Hepatocyte (in vitro differentiated cells): ENCODE data around the gene TECR. TPM values are rescaled to one million over a fixed set of nuclear protein-coding genes. Genes with fewer than 3 reads are reported as not detected.

Experiments
- DNase-seq: peaks from one replicate; pipeline ENCODE4 v3.0.0-alpha.2; 2016; ENCODE audit warnings: low spot score
- H2AFZ ChIP-seq: fragments of 200-600 bp; sonication (generic); 2 replicates; pipeline ENCODE4 v1.6.0; 2016; ENCODE audit warnings: antibody characterized with exemption, mild to moderate bottlenecking
- H3K27ac ChIP-seq: fragments of 200-600 bp; sonication (generic); 2 replicates; pipeline ENCODE4 v1.5.1; 2016; ENCODE audit warnings: mild to moderate bottlenecking
- H3K27me3 ChIP-seq: fragments of 200-600 bp; sonication (generic); 2 replicates; pipeline ENCODE4 v1.6.1; 2016
- H3K36me3 ChIP-seq: fragments of 200-600 bp; sonication (generic); replicated peaks from 2 replicates; pipeline ENCODE4 v1.5.1; 2016; ENCODE audit warnings: low read depth; ENCODE audit not compliant: insufficient read depth
- H3K4me1 ChIP-seq: fragments of 200-600 bp; sonication (generic); 2 replicates; pipeline ENCODE4 v1.5.1; 2016; ENCODE audit warnings: mild to moderate bottlenecking, moderate library complexity; ENCODE audit not compliant: insufficient read depth
- H3K4me2 ChIP-seq: fragments of 200-600 bp; sonication (generic); 2 replicates; pipeline ENCODE4 v1.6.0; 2016
- H3K4me3 ChIP-seq: fragments of 200-600 bp; sonication (generic); 2 replicates; pipeline ENCODE4 v1.5.1; 2016; ENCODE audit warnings: mild to moderate bottlenecking
- H3K79me2 ChIP-seq: fragments of 200-600 bp; sonication (generic); 2 replicates; pipeline ENCODE4 v1.6.0; 2017; ENCODE audit warnings: mild to moderate bottlenecking
- H3K9me2 ChIP-seq: fragments of 200-600 bp; sonication (generic); replicated peaks from 2 replicates; pipeline ENCODE4 v1.6.0; 2017; ENCODE audit warnings: mild to moderate bottlenecking; ENCODE audit not compliant: insufficient read depth
- H3K9me3 ChIP-seq: fragments of 200-600 bp; sonication (generic); 2 replicates; pipeline ENCODE4 v1.5.1; 2016; ENCODE audit warnings: low read depth, mild to moderate bottlenecking
- H4K20me1 ChIP-seq: fragments of 200-600 bp; sonication (generic); 2 replicates; pipeline ENCODE4 v1.6.0; 2016; ENCODE audit warnings: mild to moderate bottlenecking; ENCODE audit not compliant: insufficient read depth, poor library complexity, severe bottlenecking
- CTCF ChIP-seq: fragments of 200-600 bp; sonication (generic); IDR thresholded peaks from 2 replicates; pipeline ENCODE4 v1.5.1; 2016; ENCODE audit warnings: antibody characterized with exemption, mild to moderate bottlenecking; ENCODE audit not compliant: poor library complexity
- EZH2 ChIP-seq: fragments of 200-600 bp; sonication (generic); IDR thresholded peaks from 2 replicates; pipeline ENCODE4 v1.6.1; 2016; ENCODE audit warnings: antibody characterized with exemption, mild to moderate bottlenecking, borderline replicate concordance
- EZH2phosphoT487 ChIP-seq: fragments of 200-600 bp; sonication (generic); IDR thresholded peaks from one replicate; pipeline ENCODE4 v1.6.1; 2018; ENCODE audit warnings: antibody characterized with exemption, mild to moderate bottlenecking, low read depth, moderate library complexity; ENCODE audit not compliant: unreplicated experiment, severe bottlenecking
- WGBS: methylation state at CpG from one replicate; pipeline ENCODE4 v1.1.6; 2016; ENCODE audit warnings: low lambda C conversion rate; ENCODE audit errors: missing lambda C conversion rate; 5-methylcytosine and 5-hydroxymethylcytosine counted together
- polyA plus RNA-seq: library from polyadenylated mRNA; unstranded; fragments of >200 nt; fragmentation: Nextera tagmentation; extraction: Ambion mirVana; gene quantifications from 2 replicates; pipeline ENCODE4 v1.2.1, GENCODE V29; 2016
- total RNA-seq: library from RNA; depleted of rRNA; stranded (reverse); fragments of >200 nt; gene quantifications from 2 replicates; pipeline ENCODE4 v1.2.3, GENCODE V29; 2014

The TECR gene
- total and polyA plus RNA-seq, 2 experiments from 2014 or later: 65.3 to 366 TPM

GRCh38 chr19:14567079-14567478 is 37.7 kb downstream of the TECR start:
- H3K9me3 ChIP-seq: no peaks in the 10 kb centered on the region
- no peak for DNase-seq
- no peak overlapping the region for H3K4me2 ChIP-seq
- no peak overlapping the region for H3K4me3 ChIP-seq
- H2AFZ ChIP-seq: no peak overlapping the region
- 93% methylated on average over 11 of the region's 11 CpGs for WGBS
- H3K27ac ChIP-seq: no peak overlapping the region
- H3K9me2 ChIP-seq: no peaks in the 10 kb centered on the region
- H3K27me3 ChIP-seq: no peaks in the 10 kb centered on the region
- no peak for TF ChIP-seq EZH2
- no peak for TF ChIP-seq EZH2phosphoT487
- TF ChIP-seq CTCF: no peak
- peaks cover 32% of the 10 kb centered on the region for H3K79me2 ChIP-seq
- peaks cover 6% of the 10 kb centered on the region for H3K4me1 ChIP-seq
- H4K20me1 ChIP-seq: peaks cover 3% of the 10 kb centered on the region
- H3K36me3 ChIP-seq: no peaks in the 10 kb centered on the region

GRCh38 chr19:14570864-14571527 is 41.6 kb downstream of the TECR start:
- no peaks in the 10 kb centered on the region for H3K9me2 ChIP-seq
- H3K27ac ChIP-seq: no peak overlapping the region
- H3K36me3 ChIP-seq: no peaks in the 10 kb centered on the region
- no peak for TF ChIP-seq CTCF
- TF ChIP-seq EZH2: no peak
- no peak for TF ChIP-seq EZH2phosphoT487
- no peaks in the 10 kb centered on the region for H3K27me3 ChIP-seq
- 60% methylated on average over 22 of the region's 22 CpGs for WGBS
- H3K4me2 ChIP-seq: peak overlapping the region; percentile 95
- DNase-seq: no peak
- H2AFZ ChIP-seq: peak overlapping the region; percentile 95
- peak overlapping the region; percentile 97 for H3K4me3 ChIP-seq
- no peaks in the 10 kb centered on the region for H3K9me3 ChIP-seq
- H4K20me1 ChIP-seq: peaks cover 3% of the 10 kb centered on the region
- H3K4me1 ChIP-seq: peaks cover 6% of the 10 kb centered on the region
- peaks cover 32% of the 10 kb centered on the region for H3K79me2 ChIP-seq

- H3K4me2 ChIP-seq: peak within 1 kb of the TSS; percentile 95
- peak within 1 kb of the TSS; percentile 95 for H2AFZ ChIP-seq
- peaks cover 32% of the 10 kb centered on the region for H3K79me2 ChIP-seq
- no peaks in the 10 kb centered on the region for H3K36me3 ChIP-seq
- H3K27ac ChIP-seq: peak within 1 kb of the TSS; percentile 75
- H4K20me1 ChIP-seq: peaks cover 3% of the 10 kb centered on the region
- peak; percentile 95 for DNase-seq
- H3K27me3 ChIP-seq: no peaks in the 10 kb centered on the region
- no peaks in the 10 kb centered on the region for H3K9me2 ChIP-seq
- H3K4me1 ChIP-seq: peaks cover 6% of the 10 kb centered on the region
- no peaks in the 10 kb centered on the region for H3K9me3 ChIP-seq
- TF ChIP-seq EZH2phosphoT487 (no peak), CTCF (peak; percentile 81), EZH2 (no peak)
- WGBS: 5% methylated on average over 40 of the region's 40 CpGs
- peak within 1 kb of the TSS; percentile 97 for H3K4me3 ChIP-seq
Measured at GRCh38 chr19:14571695-14572490, 42.5 kb downstream of the TECR start, which contains the start of gene NDUFB7. NDUFB7 (minus strand) TSS chr19:14572066; CDS start chr19:14572000, 66 bp downstream.
